Karpas-422 (cell line): Measurements from ENCODE around the gene WBP4. TPM values are rescaled to one million over a fixed set of nuclear protein-coding genes. Genes with fewer than 3 reads are reported as not detected.

Experiments
- DNase-seq: peaks from one replicate; pipeline ENCODE4 v3.0.0-alpha.2; 2015
- H2AFZ ChIP-seq: fragments of 200-600 bp; sonication (generic); 2 replicates; pipeline ENCODE4 v1.6.1; 2014; ENCODE audit warnings: antibody characterized with exemption, low read length, mixed read lengths
- H3K27ac ChIP-seq: fragments of 200-600 bp; sonication (generic); 2 replicates; pipeline ENCODE4 v1.5.1; 2014; ENCODE audit warnings: mild to moderate bottlenecking, low read length, moderate library complexity
- H3K27me3 ChIP-seq: fragments of 200-600 bp; sonication (generic); 2 replicates; pipeline ENCODE4 v1.6.1; 2014; ENCODE audit warnings: low read length, mixed read lengths
- H3K36me3 ChIP-seq: fragments of 200-600 bp; sonication (generic); 2 replicates; pipeline ENCODE4 v1.6.1; 2014; ENCODE audit warnings: low read length, mixed read lengths; ENCODE audit not compliant: insufficient read depth
- H3K4me1 ChIP-seq: fragments of 200-600 bp; sonication (generic); 2 replicates; pipeline ENCODE4 v1.6.1; 2014; ENCODE audit warnings: mild to moderate bottlenecking, low read length, mixed read lengths
- H3K4me2 ChIP-seq: fragments of 200-600 bp; sonication (generic); 2 replicates; pipeline ENCODE4 v1.6.1; 2014; ENCODE audit warnings: low read length, low read depth, mild to moderate bottlenecking; ENCODE audit not compliant: poor library complexity, severe bottlenecking
- H3K4me3 ChIP-seq: fragments of 200-600 bp; sonication (generic); 2 replicates; pipeline ENCODE4 v1.5.1; 2014; ENCODE audit warnings: mild to moderate bottlenecking, antibody characterized with exemption, low read length, mixed read lengths
- H3K79me2 ChIP-seq: fragments of 200-600 bp; sonication (generic); 2 replicates; pipeline ENCODE4 v1.6.1; 2014; ENCODE audit warnings: mild to moderate bottlenecking, low read length, mixed read lengths
- H3K9ac ChIP-seq: fragments of 200-600 bp; sonication (generic); 2 replicates; pipeline ENCODE4 v1.6.0; 2014; ENCODE audit warnings: low read length
- H3K9me2 ChIP-seq: fragments of 200-600 bp; sonication (generic), shearing (Covaris generic); replicated peaks from 2 replicates; pipeline ENCODE4 v1.6.0; 2014; ENCODE audit warnings: mild to moderate bottlenecking, low read length, moderate library complexity; ENCODE audit not compliant: insufficient read depth
- H3K9me3 ChIP-seq: fragments of 300-700, 200-600 bp; sonication (generic); 2 replicates; pipeline ENCODE4 v1.6.1; 2014; ENCODE audit warnings: low read length, mixed read lengths
- H4K20me1 ChIP-seq: fragments of 200-600 bp; sonication (generic); 2 replicates; pipeline ENCODE4 v1.6.1; 2014; ENCODE audit warnings: mild to moderate bottlenecking, antibody characterized with exemption, low read length, low read depth; ENCODE audit not compliant: insufficient read depth
- total RNA-seq: library from RNA; depleted of rRNA; stranded (reverse); fragments of >200 nt; shearing (Covaris generic); gene quantifications from 2 replicates; pipeline ENCODE4 v1.2.3, GENCODE V29; 2014; ENCODE audit warnings: low replicate concordance; rRNA removed

WBP4 gene
- 4.5 and 6.0 TPM in 2 replicates for total RNA-seq

DNA sequence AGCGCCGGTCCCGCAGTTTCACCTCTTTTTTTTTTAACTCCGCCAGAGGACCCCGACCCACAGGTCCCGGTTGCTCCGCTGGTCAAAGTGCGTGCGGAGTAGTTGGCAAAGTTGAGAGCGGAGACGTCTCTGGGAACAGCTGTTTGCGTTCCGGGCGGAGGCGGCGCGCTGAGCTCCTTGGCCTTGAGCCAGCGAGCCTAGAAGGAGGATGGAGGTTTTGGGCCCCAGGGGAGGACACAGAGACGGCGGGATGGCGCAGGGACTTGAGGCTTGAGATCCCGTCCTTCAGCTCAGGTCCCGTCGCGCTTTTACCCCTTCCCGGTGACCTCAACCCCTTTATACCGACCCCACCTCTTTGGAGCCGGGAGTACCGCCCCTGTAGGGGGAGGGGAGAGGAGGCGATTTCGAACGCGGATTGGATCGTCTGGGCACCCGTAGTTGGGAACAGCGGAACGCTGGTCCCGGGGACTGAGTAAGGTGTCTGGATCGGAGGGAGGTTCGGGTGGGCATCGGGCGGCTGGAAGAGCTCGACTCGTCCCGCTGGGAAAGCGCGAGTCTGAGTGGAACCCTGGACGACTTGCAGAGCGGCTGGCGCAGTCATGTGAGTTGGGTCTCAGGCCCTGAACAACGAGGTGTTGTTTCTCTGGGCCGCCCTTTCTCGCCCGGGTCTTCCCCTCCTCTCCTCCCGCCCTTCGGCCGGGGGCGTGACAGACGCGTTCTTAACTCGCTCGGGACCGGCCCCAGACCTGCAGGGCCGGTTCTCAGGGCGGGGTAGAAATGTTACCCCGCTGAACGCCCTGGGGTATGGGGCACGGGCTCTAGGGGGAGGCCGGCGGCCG, at the start of gene WBP4:
Gene WBP4, plus strand, starts transcription at position 435 of the 839 bp plus-strand sequence. Its CDS starts 165 bp downstream, at position 600.
- Histone ChIP-seq H2AFZ (peak within 1 kb of the TSS; percentile 89), H3K4me3 (peak within 1 kb of the TSS; percentile 83), H3K9ac (peak within 1 kb of the TSS; percentile 76), H4K20me1 (no peaks in the 10 kb centered on the region), H3K9me2 (no peaks in the 10 kb centered on the region), H3K79me2 (peaks cover 27% of the 10 kb centered on the region), H3K27me3 (no peaks in the 10 kb centered on the region), H3K9me3 (no peaks in the 10 kb centered on the region), H3K4me2 (peak within 1 kb of the TSS; percentile 88), H3K4me1 (peaks cover 31% of the 10 kb centered on the region), H3K27ac (peak within 1 kb of the TSS; percentile 58), H3K36me3 (peaks cover 14% of the 10 kb centered on the region)
- DNase-seq = peak; percentile 96

- no peaks in the 10 kb centered on the region for H3K27me3 ChIP-seq
- H3K9ac ChIP-seq = no peak overlapping the region
- no peak overlapping the region for H3K4me3 ChIP-seq
- peaks cover 34% of the 10 kb centered on the region for H3K36me3 ChIP-seq
- no peak overlapping the region for H3K4me2 ChIP-seq
- H3K4me1 ChIP-seq = peaks cover 61% of the 10 kb centered on the region
- no peaks in the 10 kb centered on the region for H4K20me1 ChIP-seq
- H2AFZ ChIP-seq = no peak overlapping the region
- no peak for DNase-seq
- H3K9me2 ChIP-seq = no peaks in the 10 kb centered on the region
- no peak overlapping the region for H3K27ac ChIP-seq
- peaks cover 95% of the 10 kb centered on the region for H3K79me2 ChIP-seq
- H3K9me3 ChIP-seq = no peaks in the 10 kb centered on the region
Measured at GRCh38 chr13:41012536-41012935, 48.8 kb upstream of the WBP4 start.

GRCh38 chr13:41013835-41014234, 47.5 kb upstream of the WBP4 start:
- H3K9me2 ChIP-seq = no peaks in the 10 kb centered on the region
- H3K36me3 ChIP-seq = peaks cover 34% of the 10 kb centered on the region
- no peak for DNase-seq
- no peak overlapping the region for H3K4me3 ChIP-seq
- no peak overlapping the region for H3K27ac ChIP-seq
- peaks cover 95% of the 10 kb centered on the region for H3K79me2 ChIP-seq
- no peaks in the 10 kb centered on the region for H3K9me3 ChIP-seq
- no peaks in the 10 kb centered on the region for H3K27me3 ChIP-seq
- no peak overlapping the region for H3K9ac ChIP-seq
- no peak overlapping the region for H3K4me2 ChIP-seq
- H3K4me1 ChIP-seq = peaks cover 48% of the 10 kb centered on the region
- no peak overlapping the region for H2AFZ ChIP-seq
- H4K20me1 ChIP-seq = no peaks in the 10 kb centered on the region

- no peak for DNase-seq
- Histone ChIP-seq H3K4me3 (peak overlapping the region; percentile 50), H3K9ac (peak overlapping the region; percentile 30), H3K4me1 (peaks cover 44% of the 10 kb centered on the region), H3K27ac (peak overlapping the region; percentile 38), H3K79me2 (peaks cover 80% of the 10 kb centered on the region), H3K36me3 (peaks cover 34% of the 10 kb centered on the region), H3K27me3 (no peaks in the 10 kb centered on the region), H4K20me1 (no peaks in the 10 kb centered on the region), H3K9me2 (no peaks in the 10 kb centered on the region), H3K4me2 (peak overlapping the region; percentile 67), H3K9me3 (no peaks in the 10 kb centered on the region), H2AFZ (no peak overlapping the region)
Measured at GRCh38 chr13:41015920-41016319, 45.4 kb upstream of the WBP4 start.

- peaks cover 35% of the 10 kb centered on the region for H3K4me1 ChIP-seq
- no peaks in the 10 kb centered on the region for H3K9me2 ChIP-seq
- H3K9ac ChIP-seq = peak overlapping the region; percentile 79
- no peak overlapping the region for H2AFZ ChIP-seq
- H3K4me3 ChIP-seq = peak overlapping the region; percentile 81
- no peaks in the 10 kb centered on the region for H3K9me3 ChIP-seq
- peak overlapping the region; percentile 95 for H3K27ac ChIP-seq
- H3K27me3 ChIP-seq = no peaks in the 10 kb centered on the region
- no peaks in the 10 kb centered on the region for H4K20me1 ChIP-seq
- DNase-seq = peak; percentile 75
- peak overlapping the region; percentile 81 for H3K4me2 ChIP-seq
- H3K36me3 ChIP-seq = peaks cover 26% of the 10 kb centered on the region
- peaks cover 68% of the 10 kb centered on the region for H3K79me2 ChIP-seq
Measured at GRCh38 chr13:41017159-41017558, 44.1 kb upstream of the WBP4 start.

GRCh38 chr13:41017817-41018601, 43.3 kb upstream of the WBP4 start:
- Histone ChIP-seq H3K4me1 (peaks cover 35% of the 10 kb centered on the region), H3K79me2 (peaks cover 59% of the 10 kb centered on the region), H3K4me3 (peak overlapping the region; percentile 81), H3K9me3 (no peaks in the 10 kb centered on the region), H3K9me2 (no peaks in the 10 kb centered on the region), H4K20me1 (no peaks in the 10 kb centered on the region), H3K36me3 (peaks cover 24% of the 10 kb centered on the region), H3K27ac (peak overlapping the region; percentile 95), H3K9ac (peak overlapping the region; percentile 79), H3K4me2 (peak overlapping the region; percentile 81), H2AFZ (no peak overlapping the region), H3K27me3 (no peaks in the 10 kb centered on the region)
- DNase-seq = peak; percentile 82

GRCh38 chr13:41018602-41018948, 42.7 kb upstream of the WBP4 start:
- H3K9me3 ChIP-seq = no peaks in the 10 kb centered on the region
- H3K4me2 ChIP-seq = peak overlapping the region; percentile 81
- no peaks in the 10 kb centered on the region for H3K27me3 ChIP-seq
- peaks cover 54% of the 10 kb centered on the region for H3K79me2 ChIP-seq
- peak overlapping the region; percentile 95 for H3K27ac ChIP-seq
- H4K20me1 ChIP-seq = no peaks in the 10 kb centered on the region
- no peak for DNase-seq
- peak overlapping the region; percentile 79 for H3K9ac ChIP-seq
- no peak overlapping the region for H2AFZ ChIP-seq
- H3K4me3 ChIP-seq = peak overlapping the region; percentile 81
- peaks cover 19% of the 10 kb centered on the region; the same call in 1 of the 2 replicates for H3K36me3 ChIP-seq
- peaks cover 35% of the 10 kb centered on the region for H3K4me1 ChIP-seq
- no peaks in the 10 kb centered on the region for H3K9me2 ChIP-seq

- H3K36me3 ChIP-seq = peaks cover 17% of the 10 kb centered on the region; the same call in 1 of the 2 replicates
- no peaks in the 10 kb centered on the region for H3K9me2 ChIP-seq
- H3K9me3 ChIP-seq = no peaks in the 10 kb centered on the region
- H3K79me2 ChIP-seq = peaks cover 50% of the 10 kb centered on the region
- peak; percentile 96 for DNase-seq
- no peaks in the 10 kb centered on the region for H4K20me1 ChIP-seq
- peaks cover 35% of the 10 kb centered on the region for H3K4me1 ChIP-seq
- no peaks in the 10 kb centered on the region for H3K27me3 ChIP-seq
- peak within 1 kb of the TSS; percentile 79 for H3K9ac ChIP-seq
- H2AFZ ChIP-seq = peak within 1 kb of the TSS; percentile 37; the same call in 1 of the 2 replicates
- peak within 1 kb of the TSS; percentile 81 for H3K4me2 ChIP-seq
- H3K4me3 ChIP-seq = peak within 1 kb of the TSS; percentile 81
- peak within 1 kb of the TSS; percentile 95 for H3K27ac ChIP-seq
Measured at GRCh38 chr13:41019011-41019487, 42.3 kb upstream of the WBP4 start, which contains the start of gene ELF1. ELF1 (minus strand) TSS chr13:41019316; CDS start chr13:40982054, 37,262 bp downstream.
